Renal cortex interstitium (tissue), 11 donors: ENCODE results near the gene TEX48. TPM values are rescaled to one million over a fixed set of nuclear protein-coding genes. Genes with fewer than 3 reads are reported as not detected.

Experiments
- DNase-seq, 11 donors: peaks; one replicate each; pipeline ENCODE4 v3.0.0-alpha.2; 2013; ENCODE audit warnings: low read depth in 9 of 11, low spot score in 4 of 11; ENCODE audit errors: extremely low read depth in 1 of 11
- polyA plus RNA-seq, 3 donors: library from polyadenylated mRNA; unstranded; fragments of 120-200 nt; gene quantifications; one replicate each; pipeline ENCODE4 v1.2.1, GENCODE V29; 2013; ENCODE audit not compliant: insufficient read length in 3 of 3

Gene TEX48
- polyA plus RNA-seq, 3 donors, result not detected

DNA sequence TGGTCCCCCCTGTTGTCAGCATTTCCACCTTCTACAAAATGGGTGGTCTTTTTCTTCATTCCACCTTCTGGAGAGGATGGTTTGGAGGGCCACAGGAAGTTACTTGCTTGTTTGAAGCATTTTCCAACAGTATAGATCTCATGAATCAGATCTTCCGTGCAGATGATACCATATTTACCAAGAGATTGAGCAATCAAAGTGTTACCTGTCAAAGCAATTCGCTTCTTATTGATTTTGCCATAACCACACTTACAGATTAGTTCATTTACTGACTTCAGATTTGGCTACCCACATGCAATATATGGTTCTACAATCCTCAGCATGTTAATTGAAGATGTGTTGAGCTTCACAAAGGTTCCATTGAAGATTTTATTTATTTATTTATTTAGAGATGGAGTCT, 14.0 kb upstream of the TEX48 start:
- no peak for DNase-seq

DNA sequence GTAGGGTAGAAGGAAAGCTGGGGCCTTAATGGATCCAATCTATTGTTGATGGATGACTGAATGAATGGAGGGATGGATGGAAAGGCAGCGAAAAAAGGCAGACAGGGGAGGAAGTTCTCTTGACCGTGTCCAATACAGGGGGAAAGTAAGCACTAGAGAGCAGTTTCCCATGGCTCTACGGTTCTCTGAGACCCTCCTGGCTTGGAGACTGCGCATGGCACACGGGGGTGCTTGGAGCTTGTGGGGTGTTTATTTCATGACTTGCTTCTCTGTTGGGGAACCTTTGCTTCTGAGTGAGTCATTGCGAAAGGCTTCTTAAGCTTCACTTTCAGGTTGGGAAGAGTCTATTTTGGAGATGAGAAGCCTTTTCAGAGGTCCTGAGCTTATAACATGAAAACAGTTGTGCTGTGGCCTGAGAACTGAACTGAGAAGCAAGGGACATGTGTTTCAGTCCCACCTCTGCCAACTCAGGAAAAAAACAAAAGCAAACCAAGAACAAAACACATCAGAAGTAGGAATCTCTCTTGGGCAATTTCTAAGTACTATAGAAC, 12.8 kb upstream of the TEX48 start:
- no peak for DNase-seq

DNA sequence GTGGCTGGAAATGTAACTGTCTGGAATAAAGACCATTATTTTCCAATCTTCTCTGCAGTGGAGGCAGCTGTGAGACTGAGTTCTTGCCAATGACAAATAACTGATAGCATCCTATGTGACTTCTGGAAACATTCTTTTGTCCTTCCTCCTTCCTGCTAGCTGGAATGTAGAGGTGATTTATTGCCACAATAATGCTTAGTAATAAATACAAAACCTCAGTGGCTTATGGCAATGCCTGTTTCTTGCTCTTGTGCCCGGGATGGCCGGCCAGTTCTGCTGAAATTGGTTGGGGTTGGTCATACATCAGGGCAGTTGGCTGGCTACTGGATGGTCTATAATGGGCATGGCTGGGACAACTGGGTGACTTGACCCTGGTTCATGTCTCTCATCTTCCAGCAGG, 12.2 kb upstream of the TEX48 start:
- DNase-seq, result no peak

DNA sequence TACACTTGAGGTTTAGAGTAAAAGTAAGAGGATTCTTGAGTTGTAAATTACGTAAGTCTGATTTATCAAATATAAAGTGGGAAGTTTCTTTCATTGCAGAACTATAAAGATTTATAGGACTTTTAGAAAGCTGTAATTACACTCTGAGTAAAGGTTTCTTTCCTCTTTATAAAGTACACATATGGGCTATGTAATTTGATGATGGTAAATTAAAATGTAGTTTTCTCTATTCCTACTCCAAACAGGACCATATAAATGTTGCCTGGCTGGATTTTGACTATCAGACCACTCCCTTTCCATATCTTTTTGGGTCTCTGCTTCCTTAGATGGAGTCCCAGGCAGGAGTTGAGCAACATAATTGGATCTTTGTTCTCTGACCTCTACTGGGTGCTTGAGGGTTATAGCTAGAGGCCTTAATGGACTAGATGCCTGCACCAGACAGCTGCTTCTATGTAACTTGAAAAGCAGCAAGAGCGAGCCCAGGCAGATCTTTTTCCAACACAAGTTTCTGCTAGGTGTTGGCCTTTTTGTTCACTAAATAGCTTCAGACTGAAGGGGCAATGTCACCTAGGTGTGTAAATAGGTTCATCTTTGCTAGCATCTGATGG, 11.4 kb upstream of the TEX48 start:
- DNase-seq, result no peak

DNA sequence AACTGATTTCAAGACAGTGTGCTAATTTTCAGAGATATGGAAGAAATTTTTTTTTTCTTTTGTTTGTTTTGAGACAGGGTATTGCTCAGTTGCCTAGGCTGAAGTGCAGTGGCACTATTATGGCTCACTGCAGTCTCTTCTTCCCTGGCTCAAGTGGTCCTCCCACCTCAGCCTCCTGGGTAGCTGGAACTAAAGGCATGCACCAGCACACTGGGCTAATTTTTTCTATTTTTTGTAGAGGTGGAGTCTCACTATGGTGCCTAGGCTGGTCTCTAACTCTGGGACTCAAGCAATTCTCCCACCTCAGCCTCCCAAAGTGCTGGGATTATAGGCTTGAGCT, 9.9 kb upstream of the TEX48 start:
- DNase-seq, result no peak

DNA sequence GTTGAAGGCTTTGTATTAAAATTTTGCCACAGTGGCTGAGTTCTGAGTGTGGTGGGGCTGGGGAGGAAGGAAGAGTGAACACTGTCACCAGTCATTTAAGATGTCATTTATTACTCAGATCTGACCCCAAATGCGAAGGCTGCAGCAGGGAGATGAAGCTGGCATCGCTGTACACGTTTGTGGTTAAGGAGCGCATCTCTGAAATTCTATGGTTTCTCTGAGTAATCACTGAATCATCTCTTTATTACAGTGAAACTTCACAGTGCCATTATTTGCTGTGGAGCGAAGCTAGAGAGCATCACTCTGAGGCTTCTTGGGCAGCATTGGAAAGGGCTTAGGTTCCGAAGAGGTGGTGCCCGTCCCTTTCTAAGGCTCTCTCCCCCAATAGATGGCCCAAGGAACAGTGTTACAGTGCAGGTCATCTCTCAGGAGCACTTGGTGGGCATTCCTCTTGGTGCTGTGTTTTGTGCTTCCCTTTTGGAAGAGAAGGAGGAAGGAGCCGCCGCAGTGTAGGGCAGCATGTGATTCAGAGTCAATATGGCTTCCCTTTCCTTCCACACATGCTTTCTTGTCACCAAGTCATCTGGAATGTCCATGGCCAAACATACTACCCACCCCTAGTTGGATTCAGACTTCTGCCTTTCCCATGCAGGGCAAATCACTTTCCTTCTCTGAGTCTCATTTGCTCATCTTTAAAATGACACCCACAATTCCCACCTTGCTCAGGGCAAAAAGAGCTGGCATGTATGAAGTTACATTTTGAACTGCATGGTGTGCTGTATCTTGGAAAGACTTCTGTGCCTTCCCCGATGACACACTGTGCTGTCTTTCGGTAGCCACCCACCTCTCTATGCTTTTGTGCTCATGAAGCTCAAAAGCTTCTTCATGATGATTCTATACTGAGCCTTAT, 9.3 kb upstream of the TEX48 start:
- DNase-seq, result no peak

DNA sequence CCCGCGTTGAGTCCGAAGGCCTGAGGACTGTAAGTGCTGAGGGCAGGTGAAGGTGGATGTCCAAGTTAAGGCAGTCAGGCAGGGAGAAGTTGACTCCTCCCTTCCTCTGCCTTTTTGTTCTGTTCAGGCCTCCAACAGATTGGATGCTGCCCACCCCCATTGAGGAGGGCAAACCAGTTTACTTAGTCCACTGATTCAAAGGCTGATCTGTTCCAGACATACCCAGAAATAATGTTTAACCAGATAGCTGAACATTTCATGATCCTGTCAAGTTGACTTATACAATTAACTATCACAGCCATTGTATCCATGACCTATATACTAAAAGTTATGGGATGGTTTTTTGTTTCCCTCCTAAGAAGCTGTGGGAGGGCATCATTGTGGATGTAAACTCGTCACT, 8.3 kb upstream of the TEX48 start:
- no peak for DNase-seq

DNA sequence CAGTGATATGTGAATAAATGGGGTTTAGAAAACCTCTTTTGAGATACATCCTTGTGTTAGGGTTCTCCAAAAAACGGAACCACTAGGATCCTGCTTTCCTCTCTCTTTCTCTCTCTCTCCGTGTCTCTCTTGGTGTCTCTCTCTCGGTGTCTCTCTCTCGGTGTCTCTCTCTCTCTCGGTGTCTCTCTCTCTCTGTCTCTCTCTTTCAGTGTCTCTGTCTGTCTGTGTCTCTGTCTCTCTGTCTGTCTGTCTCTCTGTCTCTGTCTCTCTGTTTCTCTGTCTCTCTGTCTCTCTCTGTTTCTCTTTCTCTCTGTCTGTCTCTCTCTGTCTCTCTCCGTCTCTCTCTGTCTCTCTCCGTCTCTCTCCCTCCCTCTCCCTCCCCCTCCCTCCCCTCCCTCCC, 7.8 kb upstream of the TEX48 start:
- no peak for DNase-seq

DNA sequence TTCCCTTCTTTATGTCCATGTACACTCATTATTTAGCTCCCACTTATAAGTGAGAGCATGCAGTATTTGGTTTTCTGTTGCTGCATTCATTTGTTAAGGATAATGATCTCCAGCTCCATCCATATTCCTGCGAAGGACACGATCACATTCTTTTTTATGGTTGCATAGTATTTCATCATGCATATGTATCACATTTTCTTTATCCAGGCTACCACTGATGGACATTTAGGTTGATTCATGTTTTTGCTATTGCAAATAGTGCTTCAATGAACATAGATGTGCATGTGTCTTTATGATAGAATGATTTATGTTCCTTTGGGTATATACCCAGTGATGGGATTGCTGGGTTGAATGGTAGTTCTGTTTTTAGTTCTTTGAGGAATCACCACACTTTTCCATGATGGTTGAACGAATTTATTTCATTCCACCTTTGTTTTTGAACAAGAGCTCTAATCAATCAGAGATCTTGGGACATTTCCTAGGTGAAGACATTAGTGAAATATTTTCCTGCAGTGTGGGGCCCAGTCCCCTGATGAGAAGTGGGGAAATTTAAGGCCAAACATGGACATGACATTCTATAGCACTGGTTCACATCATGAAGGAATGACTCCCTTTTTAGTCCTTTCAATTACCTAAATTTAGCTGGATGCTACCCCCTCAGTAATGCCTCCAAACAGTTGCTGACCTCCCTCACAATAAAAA, 7.1 kb upstream of the TEX48 start:
- DNase-seq, result no peak

DNA sequence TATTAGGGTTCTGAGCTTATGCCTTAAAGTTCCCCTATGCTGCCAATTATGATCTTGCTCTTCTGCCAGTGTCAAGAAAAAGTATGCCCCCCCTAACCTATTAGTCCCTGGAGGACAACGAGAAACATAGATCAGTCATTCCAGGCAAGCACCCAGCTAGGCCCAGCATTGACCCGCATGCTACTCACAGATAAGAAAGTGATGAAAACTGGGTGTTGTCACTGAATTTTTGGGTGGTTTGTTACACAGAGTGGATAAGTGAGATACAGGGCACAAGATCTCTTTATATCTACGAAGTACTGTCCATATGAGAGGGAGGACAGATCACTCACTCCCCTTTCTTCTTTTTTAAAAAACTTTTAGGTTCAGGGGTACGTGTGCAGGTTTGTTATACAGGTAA, 6.4 kb upstream of the TEX48 start:
- no peak for DNase-seq

DNA sequence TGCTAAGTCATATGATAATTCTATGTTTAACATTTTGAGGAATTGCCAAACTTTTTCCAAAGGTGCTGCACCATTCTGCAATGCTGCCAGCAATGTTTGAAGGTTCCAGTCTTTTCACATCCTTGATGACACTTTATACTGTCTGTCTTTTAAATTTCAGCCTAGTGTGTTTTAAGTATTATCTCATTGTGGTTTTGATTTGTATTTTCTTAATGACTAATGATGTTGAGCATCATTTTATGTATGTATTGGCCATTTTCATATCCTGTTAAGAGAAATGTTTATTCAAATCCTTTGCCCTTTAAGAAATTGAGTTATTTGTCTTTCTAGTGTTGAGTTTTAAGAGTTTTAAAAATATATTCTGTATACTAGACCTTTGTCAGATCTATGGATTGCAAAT, 5.0 kb upstream of the TEX48 start:
- no peak for DNase-seq

DNA sequence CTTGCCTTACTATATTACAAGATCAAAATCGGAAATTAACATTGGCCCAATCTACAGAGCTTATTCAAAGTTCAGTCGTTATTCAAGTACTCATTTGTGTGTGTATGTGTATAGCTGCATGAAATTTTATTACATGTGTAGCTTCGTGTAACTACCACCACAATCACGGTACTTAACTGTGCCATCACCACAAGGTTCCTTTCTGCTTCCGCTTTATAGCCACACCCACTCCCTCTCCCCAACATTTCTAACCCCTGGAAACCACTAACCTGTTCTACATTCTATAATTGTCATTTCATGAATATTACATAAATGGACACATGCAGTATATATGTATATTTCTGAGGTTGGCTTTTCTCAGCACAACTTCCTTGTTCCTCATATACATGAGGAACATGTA, 4.0 kb upstream of the TEX48 start:
- no peak for DNase-seq

DNA sequence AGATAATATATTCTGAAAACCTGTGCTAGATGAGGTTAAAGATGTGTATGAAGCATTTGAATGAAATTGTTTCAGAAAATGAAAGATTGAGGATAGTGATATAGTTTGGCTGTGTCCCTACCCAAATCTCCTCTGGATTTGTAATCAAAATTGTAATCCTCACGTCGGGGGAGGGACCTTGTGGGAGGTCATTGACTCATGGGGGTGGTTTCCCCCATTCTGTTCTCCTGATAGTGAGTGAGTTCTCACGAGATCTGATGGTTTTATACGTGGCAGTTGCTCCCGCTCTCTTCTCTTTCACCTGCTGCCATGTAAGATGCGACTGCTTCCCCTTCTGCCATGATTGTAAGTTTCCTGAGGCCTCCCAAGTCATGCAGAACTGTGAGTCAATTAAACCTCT, 2.0 kb upstream of the TEX48 start:
- DNase-seq, result no peak

DNA sequence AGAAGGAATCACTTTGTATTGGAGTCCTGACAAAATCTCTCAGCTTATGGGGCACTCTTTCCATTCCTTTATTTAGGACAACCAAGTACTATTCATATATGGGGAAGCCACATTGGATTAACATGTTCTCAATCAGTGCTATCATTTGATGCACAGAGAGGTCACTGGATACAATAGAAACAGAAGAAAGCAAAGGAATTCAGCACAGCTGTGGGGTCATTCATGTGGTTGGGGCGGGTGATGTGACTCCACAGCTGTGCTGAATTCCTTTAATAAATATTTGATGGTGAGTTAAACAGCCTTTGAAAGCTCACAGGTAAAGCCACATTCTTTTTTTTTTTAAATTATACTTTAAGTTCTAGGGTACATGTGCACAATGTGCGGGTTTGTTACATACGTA, 854 bp upstream of the TEX48 start:
- DNase-seq, result no peak

DNA sequence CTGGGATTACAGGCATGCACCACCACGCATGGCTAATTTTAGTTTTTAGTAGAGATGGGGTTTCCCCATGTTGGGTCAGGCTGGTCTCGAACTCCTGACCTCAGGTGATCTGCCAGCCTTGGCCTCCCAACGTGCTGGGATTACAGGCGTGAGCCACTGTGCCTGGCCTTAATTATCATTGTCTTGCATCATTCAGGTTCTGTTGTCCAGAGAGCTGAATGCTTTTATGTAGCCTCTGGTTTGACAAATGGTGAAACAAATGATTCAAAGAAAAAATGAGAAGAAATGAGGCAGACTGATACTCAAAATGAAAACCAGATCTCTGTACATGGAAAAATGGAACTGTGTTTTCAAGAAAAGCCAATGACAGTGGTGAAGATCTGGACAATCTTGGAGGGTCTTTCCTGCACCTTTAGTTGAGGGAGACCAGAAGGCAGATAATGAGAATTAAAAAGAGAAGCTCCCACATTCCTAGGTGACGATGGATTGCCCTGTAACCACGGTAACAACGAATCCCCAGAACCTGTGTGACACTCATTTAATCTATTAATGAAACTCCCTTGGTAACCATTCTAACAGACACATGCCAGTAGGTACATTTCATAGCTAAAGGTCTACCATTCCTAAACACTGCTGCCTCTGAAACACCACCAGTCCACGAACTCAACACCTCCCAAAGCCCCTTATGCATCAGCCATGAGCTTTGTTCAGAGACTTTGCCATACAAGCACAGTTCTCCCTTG, 1.6 kb downstream of the TEX48 start:
- DNase-seq, result no peak

DNA sequence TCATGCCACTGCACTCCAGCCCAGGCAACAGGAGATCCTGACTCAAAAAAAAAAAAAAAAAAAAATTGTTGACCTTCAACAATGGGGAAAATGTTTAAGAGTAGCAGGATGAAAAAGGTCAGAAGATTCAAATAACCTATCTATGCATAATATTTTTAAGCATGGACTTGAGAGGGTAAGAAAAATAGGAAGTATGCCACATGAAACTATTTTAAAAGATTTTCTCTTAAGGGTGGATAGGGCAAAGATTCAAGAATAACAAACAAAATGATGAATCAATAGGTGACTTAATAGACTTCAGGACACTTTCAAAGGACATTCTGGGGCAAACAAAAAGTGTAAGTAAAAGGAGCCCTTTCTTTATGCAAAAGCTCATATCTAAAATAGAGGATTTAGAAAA, 3.2 kb downstream of the TEX48 start:
- DNase-seq, result no peak

DNA sequence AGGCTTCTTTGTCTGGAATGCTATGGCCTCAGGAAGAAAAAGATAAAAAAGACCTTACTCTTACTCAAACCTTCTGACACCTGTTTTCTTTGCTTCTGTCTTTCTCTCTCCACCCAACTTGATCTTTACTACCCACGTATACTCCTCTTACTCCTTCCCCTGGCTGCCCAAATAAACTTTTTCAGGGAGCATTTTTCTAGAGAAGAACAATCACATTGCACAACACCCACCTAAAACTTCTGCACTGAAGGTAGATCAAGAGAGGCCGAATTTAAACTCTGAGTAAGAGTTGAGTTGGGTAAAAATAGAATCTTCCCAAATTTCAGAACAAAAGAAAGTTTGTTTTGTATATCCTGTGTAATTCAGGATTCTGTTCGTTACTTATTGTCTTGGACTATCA, 3.9 kb downstream of the TEX48 start:
- DNase-seq, result no peak

DNA sequence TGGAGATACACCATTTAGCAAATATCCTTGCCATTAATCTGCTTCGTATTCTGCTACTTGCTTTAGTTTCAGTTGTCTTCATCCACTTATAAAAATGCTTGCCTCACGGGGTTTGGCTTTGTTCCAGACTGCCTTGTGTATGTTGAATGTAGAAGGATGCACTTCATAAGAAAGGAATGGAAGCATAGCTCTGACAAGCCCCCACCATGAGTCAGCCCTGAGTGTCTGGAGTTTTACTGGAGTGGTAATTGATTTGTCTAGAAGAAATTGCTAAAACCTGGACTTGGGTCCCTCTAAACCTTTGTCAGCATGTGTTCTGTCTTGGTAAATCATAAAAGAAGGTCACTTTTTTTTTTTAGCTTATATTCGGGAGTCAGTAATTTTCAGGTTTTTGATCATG, 4.6 kb downstream of the TEX48 start:
- peak in 9 of 11 donors; percentile 16 to 59 (median 36) for DNase-seq

DNA sequence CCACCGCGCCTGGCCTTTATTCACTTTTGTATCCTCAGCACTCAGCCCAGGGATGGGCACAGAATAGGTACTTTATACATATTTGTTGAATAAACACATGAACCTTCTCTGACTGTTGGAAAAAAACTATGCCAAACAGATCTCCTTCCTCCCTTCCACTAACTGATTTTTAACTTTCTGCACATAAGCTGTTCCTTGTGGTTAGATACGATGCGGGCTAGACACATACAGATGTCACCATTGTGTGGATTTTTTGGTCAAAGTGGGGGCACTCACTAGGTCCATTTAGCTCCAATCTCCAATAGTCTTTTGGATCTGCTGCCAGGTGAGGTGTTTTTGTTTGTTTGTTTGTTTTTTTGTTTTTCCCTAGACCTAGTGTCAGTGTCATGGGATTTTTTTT, 5.1 kb downstream of the TEX48 start:
- no peak for DNase-seq
